Hepatocyte (in vitro differentiated cells): Measurements from ENCODE around the gene ROBO1.

Source experiments
- EZH2 ChIP-seq: fragments of 200-600 bp; sonication (generic); IDR thresholded peaks from 2 replicates; pipeline ENCODE4 v1.6.1; 2016; ENCODE audit warnings: antibody characterized with exemption, mild to moderate bottlenecking, borderline replicate concordance
- TF ChIP-seq, protein P1 (sequence below): fragments of 200-600 bp; sonication (generic); IDR thresholded peaks from 2 replicates; pipeline ENCODE4 v1.5.1; 2016; ENCODE audit warnings: antibody characterized with exemption, mild to moderate bottlenecking; ENCODE audit not compliant: poor library complexity

DNA sequence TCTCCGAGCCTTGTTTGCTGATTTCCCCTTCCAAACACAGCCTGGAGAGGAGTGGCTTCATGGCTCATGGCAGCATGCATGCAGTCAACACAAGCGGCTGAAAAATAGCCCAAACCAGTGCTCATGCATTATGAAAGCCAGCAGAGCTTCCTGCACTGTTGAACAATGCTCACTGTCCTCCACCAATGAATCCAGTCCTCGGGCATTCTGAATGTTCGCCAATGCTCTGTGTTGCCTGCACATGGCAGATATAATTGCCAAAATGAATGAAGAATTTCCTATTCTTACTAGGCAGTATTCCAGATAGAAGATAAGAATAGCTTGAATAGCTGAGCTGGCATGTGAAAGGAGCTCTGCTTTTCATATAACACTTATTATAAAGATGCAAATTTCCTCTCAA lies 252.7 kb downstream of the ROBO1 start:
- no peak for TF ChIP-seq EZH2
- TF ChIP-seq, protein P1, sequence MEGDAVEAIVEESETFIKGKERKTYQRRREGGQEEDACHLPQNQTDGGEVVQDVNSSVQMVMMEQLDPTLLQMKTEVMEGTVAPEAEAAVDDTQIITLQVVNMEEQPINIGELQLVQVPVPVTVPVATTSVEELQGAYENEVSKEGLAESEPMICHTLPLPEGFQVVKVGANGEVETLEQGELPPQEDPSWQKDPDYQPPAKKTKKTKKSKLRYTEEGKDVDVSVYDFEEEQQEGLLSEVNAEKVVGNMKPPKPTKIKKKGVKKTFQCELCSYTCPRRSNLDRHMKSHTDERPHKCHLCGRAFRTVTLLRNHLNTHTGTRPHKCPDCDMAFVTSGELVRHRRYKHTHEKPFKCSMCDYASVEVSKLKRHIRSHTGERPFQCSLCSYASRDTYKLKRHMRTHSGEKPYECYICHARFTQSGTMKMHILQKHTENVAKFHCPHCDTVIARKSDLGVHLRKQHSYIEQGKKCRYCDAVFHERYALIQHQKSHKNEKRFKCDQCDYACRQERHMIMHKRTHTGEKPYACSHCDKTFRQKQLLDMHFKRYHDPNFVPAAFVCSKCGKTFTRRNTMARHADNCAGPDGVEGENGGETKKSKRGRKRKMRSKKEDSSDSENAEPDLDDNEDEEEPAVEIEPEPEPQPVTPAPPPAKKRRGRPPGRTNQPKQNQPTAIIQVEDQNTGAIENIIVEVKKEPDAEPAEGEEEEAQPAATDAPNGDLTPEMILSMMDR = no peak
